ENCODE measurements around the gene TATDN3.
"Not testable (repeated sequence)": the region's sequence is repeated elsewhere in the genome, so short reads cannot be mapped to it uniquely, and the experiment has no call there.

Gene TATDN3

GRCh38 chr1:212860713-212861581 is 69.3 kb downstream of the TATDN3 start:
- H3K4me3 ChIP-seq (ENCODE audit: low read depth, low read length) = no peak overlapping the region

GRCh38 chr1:212862111-212862690 is 70.5 kb downstream of the TATDN3 start:
- no peak overlapping the region for H3K4me3 ChIP-seq (ENCODE audit: low read depth, low read length)
- no peak for TF ChIP-seq CTCF (IDR thresholded peaks at IDR 0.05; ENCODE audit: low read depth, low read length)
- no peak for DNase-seq (ENCODE audit: low read depth, low spot score)
- in situ Hi-C loops (cut with HindIII; ENCODE audit: low sequenced_read_pairs) = no loop called here

More at GRCh38 chr1:212860713-212861581, 69.3 kb downstream of the TATDN3 start:
- DNase-seq (ENCODE audit: low read depth, low spot score) = peak; percentile 18
- in situ Hi-C loops (cut with HindIII; ENCODE audit: low sequenced_read_pairs) = no loop called here
- TF ChIP-seq CTCF (IDR thresholded peaks at IDR 0.05; ENCODE audit: low read depth, low read length) = no peak

GRCh38 chr1:212863345-212863744 is 71.7 kb downstream of the TATDN3 start:
- not testable (repeated sequence) for H3K4me3 ChIP-seq (ENCODE audit: low read depth, low read length)

GRCh38 chr1:212864201-212864600 is 72.5 kb downstream of the TATDN3 start:
- in situ Hi-C loops (cut with HindIII; ENCODE audit: low sequenced_read_pairs) = no loop called here
- no peak for DNase-seq (ENCODE audit: low read depth, low spot score)
- no peak overlapping the region for H3K4me3 ChIP-seq (ENCODE audit: low read depth, low read length)
- TF ChIP-seq CTCF (IDR thresholded peaks at IDR 0.05; ENCODE audit: low read depth, low read length) = no peak

More at GRCh38 chr1:212863345-212863744, 71.7 kb downstream of the TATDN3 start:
- in situ Hi-C loops (cut with HindIII; ENCODE audit: low sequenced_read_pairs); DNase-seq (ENCODE audit: low read depth, low spot score): not testable (repeated sequence)

All from astrocyte of the spinal cord (primary cell).